ENCODE results near the gene PRDM10.
"Not testable (repeated sequence)": the region's sequence is repeated elsewhere in the genome, so short reads cannot be mapped to it uniquely, and the experiment has no call there.

Gene PRDM10

GRCh38 chr11:129974672-129975071 lies 28.0 kb downstream of the PRDM10 start:
- no peak for DNase-seq (ENCODE audit: low read depth in 2 of 2)

DNA sequence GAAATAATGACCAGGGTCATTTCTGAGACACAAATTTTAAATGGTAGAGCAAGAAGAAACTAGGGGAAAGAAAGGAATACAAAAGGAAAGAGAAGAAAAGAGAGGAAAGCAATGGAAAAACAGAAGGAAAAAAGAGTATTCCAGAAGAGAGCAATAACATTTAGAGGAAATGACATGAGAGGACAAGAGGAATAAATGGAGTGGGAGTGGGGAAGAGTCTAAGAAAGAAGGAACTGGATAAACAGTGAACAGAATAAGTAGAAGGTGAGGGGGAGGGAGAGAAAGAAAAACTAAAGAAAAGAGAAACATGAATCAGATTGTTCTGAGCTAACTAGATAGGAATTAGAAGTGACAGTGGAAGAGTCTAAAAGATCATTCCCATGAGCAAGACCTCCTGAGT lies 28.4 kb downstream of the PRDM10 start:
- no peak for DNase-seq (ENCODE audit: low read depth in 2 of 2)

GRCh38 chr11:129973809-129974208 lies 28.8 kb downstream of the PRDM10 start:
- DNase-seq (ENCODE audit: low read depth in 2 of 2) = no peak

DNA sequence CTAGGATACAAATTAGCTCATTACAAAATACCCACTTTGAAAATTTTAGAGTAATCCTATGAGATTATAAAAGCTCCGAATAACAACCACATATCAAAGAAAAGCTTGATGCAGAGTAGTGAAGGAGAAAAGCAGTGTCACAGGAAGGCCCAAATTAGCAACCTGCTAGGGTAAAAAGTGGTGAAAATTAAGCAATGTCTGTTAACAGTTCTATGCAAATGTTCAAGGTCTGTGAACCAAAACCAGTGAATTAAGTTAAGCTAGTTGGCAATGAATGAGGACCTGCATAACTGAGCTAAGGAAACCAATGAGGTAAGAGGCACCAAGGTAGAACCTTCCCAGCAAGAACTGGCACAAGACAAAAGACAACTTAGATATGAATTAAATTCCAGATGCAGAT lies 29.6 kb downstream of the PRDM10 start:
- no peak for DNase-seq (ENCODE audit: low read depth in 2 of 2)

DNA sequence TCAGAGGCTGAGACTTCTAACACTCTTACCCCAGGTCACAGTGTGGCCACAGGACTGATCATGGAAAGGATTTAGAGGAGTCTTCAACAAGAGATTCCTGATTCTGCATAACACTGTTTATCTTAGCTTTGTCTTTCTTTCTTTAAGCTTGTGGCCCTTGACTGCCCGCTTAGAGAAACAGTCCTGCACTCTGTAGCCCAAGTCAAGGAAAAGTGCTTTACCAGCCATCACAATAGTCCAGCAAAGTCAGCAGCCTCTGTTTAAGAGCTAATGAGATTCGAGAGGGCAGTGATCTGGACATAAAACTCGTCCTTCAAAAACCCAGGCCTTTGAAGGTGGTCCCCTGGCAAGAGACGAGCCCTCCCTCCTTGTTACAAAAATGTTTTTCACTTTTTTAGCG lies 30.0 kb downstream of the PRDM10 start:
- no peak for DNase-seq (ENCODE audit: low read depth in 2 of 2)

- DNase-seq (ENCODE audit: low read depth in 2 of 2) = not testable (repeated sequence)
Measured at GRCh38 chr11:129971856-129972255, 30.8 kb downstream of the PRDM10 start.

DNA sequence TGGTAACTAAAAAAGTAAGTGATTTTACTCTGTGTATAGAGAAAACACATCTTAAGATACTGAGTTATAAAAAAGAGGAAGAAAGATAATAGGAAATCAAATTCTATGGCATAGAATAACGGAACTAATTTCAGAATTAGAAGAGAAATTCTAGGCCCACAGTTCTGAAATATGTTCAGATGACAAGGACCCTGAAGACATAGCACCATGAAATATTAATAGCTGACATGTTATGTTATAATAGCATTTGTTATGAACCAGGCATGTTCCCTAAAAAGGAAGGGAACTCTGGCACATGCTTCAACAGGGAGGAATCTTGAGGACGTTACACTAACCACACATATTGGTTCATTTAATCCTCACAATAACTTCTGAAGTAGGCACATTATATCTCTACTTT lies 32.7 kb downstream of the PRDM10 start:
- no peak for DNase-seq (ENCODE audit: low read depth in 2 of 2)

- no peak for DNase-seq (ENCODE audit: low read depth in 2 of 2)
Measured at GRCh38 chr11:129968591-129969419, 33.8 kb downstream of the PRDM10 start.

DNA sequence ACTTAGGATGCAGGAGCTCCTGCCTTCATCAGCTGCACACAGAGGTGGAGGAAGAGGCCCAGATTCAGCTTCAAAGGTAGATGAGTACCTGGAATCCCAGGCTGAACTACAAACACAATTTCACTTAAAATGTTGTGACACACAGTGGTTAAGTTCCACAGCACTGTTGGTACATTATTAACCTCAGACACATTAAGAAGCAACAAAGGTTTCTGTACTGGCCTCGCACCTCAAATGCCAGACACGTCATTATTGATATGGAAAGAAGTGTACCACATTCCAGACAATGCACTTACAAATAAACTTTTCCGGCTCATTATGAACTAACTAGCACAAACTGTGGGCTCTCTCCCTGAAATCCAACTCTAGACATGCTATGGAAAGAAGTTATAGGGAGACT lies 34.6 kb downstream of the PRDM10 start:
- DNase-seq (ENCODE audit: low read depth in 2 of 2) = no peak

DNA sequence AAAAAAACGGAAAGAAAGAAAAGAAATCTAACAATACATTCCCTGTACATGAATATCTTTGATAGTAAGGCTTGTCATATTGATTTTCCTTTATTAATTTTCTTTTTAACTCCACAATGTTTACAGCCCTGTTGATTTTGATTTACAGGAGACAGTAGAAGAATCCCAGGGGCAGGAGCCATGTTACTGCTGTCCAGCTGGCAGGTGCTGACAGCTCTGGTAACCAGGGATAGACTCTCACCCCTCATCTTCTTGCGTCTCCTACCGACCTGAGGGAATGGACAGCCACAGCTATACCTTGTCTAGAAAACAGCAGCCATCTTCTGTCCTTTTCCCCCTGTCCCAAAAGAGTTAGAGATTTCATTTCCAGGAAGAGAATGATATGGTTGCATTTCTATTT lies 37.4 kb downstream of the PRDM10 start:
- DNase-seq (ENCODE audit: low read depth in 2 of 2) = no peak

DNA sequence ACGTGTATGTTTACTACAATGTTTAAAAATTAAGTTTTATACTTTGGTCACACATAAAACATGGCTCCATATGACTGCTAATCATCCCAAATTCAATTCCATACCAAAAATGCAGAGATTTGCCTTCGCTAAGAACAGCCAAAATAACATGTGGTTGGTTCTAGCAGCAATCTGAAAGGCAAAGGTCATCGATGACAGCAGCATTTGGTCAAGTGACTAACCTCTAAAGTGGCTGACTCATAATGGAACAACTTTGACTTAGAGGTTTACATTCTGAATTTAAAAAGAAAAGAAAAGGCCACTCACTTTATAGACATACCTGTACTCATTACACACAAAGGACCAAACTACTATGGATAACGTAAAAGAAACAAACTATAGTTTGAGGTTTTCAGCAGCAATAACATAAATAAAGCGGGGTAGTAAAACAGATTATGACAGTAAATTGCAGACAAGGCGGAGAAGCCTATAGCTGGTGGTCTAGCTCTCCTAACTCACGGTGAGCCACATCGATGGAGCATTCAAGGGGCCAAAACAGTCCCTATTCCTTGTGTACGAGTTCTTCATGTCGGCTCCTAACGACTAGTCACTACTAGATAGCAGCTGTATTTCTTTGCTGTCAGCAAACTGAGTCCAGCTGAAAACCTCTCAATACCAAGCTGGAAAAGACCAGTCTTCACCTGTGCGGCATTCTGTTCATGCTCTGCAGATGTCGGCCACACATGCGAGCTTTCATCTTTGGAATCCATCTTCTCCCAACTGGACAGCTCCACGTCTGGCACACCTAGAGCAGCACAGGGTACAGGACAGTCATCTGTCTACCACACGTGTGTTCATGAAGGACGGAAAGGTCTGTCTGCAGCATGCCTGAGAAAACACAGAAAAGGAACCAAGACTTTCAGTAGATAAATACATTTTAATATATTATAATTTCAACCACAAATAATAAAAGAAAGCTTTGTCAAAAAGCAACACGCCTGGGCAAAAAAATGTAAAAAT lies 42.1 kb downstream of the PRDM10 start:
- DNase-seq (ENCODE audit: low read depth in 2 of 2) = no peak

- DNase-seq (ENCODE audit: low read depth in 2 of 2) = no peak
Measured at GRCh38 chr11:129959687-129960086, 42.9 kb downstream of the PRDM10 start.

- DNase-seq (ENCODE audit: low read depth in 2 of 2) = no peak
Measured at GRCh38 chr11:129955282-129955681, 47.4 kb downstream of the PRDM10 start.

GRCh38 chr11:129954703-129955102 lies 47.9 kb downstream of the PRDM10 start:
- DNase-seq (ENCODE audit: low read depth in 2 of 2) = not testable (repeated sequence)

- no peak for DNase-seq (ENCODE audit: low read depth in 2 of 2)
Measured at GRCh38 chr11:129951866-129952262, 50.8 kb downstream of the PRDM10 start.

DNA sequence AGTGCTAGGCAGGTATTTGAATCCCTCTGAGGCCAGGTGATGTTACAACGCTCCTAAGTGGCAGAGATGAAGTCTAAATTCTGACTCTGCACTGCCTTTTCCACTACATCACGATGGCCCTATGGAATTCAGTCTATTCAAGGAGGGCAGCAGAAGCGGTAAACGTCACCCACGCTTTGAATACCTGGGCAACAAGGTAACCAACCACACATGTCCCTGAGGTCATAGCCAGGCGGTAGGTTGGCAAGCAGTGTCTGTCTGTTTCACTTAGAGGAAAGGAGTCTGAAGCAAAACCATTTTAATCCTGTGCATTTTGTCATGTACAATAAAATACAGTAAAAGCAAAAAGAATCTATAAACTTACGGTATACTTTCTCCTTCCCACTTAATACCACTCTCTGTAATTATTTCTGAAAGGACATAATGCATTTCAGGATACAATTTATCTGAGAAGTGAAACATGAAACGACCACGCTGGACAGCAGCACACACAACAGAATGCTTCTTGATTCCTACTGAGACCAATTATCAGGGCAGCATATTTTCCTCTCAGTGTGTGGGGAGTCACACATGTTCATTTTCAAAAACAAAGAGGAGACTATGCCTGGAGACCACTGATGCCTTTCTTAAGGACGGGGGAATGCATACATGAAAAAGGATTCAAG lies 51.3 kb downstream of the PRDM10 start:
- no peak for DNase-seq (ENCODE audit: low read depth in 2 of 2)

DNA sequence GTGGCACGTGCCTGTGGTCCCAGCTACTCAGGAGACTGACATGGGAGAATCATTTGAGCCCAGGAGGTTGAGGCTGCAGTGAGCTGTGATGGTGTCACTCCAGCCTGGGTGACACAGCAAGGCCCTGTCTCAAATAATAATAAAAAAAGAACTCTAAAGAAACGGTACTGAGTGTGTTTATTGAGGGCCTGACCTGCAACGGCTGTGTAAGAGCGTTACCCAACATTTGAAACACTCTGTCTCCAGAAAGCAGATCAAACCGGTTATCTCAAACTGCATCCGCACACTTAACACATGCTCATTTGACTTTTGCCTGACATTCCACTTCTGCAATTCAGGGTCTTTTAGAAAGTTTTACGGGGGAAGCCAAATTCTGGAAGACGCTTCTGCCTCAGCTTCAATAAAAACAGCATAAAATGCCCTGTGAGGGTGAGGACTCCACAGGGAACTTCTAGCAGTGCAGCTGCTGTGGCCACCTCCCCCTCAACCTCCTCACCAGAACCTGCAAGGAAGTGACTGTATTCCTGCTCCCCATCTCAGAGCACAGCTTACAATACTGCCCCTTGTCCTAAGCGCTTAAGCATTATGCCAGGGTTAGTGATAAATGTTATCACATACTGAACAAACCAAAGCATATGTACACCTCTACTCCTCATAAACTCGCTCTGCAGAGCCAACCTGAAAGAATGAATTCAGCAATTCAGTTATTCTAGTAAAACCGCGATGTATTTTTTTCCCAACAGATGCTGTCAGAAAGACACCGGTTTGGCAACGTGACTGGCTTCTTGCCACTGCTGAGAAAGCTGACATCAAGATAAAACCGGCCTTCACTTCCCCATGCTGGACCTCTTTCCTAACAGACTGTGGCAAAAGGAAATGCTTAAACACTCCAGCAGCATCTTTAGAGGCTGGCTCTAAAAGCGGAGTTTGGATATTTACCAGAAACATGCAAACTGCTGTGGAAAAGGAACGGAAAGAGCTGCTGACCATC lies 52.2 kb downstream of the PRDM10 start:
- DNase-seq (ENCODE audit: low read depth in 2 of 2) = no peak

- DNase-seq (ENCODE audit: low read depth in 2 of 2) = no peak
Measured at GRCh38 chr11:129948926-129949466, 53.6 kb downstream of the PRDM10 start.

DNA sequence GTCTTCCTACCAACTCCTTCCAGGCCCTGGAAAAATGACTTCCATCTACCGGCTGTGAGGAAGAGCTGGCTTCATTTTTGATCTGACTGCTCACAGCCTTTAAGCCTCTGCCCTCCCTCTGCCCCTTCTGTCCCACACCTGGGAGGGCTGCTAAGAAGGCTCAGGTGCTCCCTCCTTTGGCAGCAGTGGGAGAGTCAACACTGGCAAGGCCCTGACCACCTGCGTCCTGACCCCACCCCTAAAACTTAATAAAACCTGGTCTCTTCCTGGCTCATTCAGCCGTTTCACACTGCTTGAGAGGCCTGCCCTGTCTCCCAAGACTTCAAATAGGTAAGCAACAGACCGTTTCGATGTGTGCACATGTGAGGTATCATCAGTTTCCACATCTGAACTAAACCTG lies 55.2 kb downstream of the PRDM10 start:
- DNase-seq (ENCODE audit: low read depth in 2 of 2) = no peak

GRCh38 chr11:129946965-129947364 lies 55.7 kb downstream of the PRDM10 start:
- no peak for DNase-seq (ENCODE audit: low read depth in 2 of 2)

- no peak for DNase-seq (ENCODE audit: low read depth in 2 of 2)
Measured at GRCh38 chr11:129946256-129946655, 56.4 kb downstream of the PRDM10 start.

All from stimulated activated CD8-positive, alpha-beta memory T cell treated with anti-CD3 and anti-CD28 coated beads, Interleukin-15, amount 100 ng/mL, for 4 hours (primary cell).